AG04449 (cell line): ENCODE measurements around the gene FBXL17.

Source experiments
- CTCF ChIA-PET: fragments of 350-600 bp; formaldehyde crosslinking; extraction: SDS; loops from one replicate; lab custom pipeline; 2021; ENCODE audit warnings: antibody characterized with exemption; lab: Yijun Ruan, JAX
- POLR2A ChIA-PET: fragments of 400-600, 350-600 bp; formaldehyde crosslinking; extraction: SDS; loops from one replicate; lab custom pipeline; 2020; ENCODE audit warnings: antibody characterized with exemption, inconsistent platforms; lab: Yijun Ruan, JAX
- DNase-seq: peaks from one replicate; pipeline ENCODE4 v3.0.0-alpha.2; 2010; ENCODE audit warnings: low read depth, low spot score
- H3K4me3 ChIP-seq: 2 replicates; pipeline ENCODE4 v1.5.1; 2011; ENCODE audit warnings: low read depth, mild to moderate bottlenecking, control low read depth, low read length
- CTCF ChIP-seq: IDR thresholded peaks from one replicate; pipeline ENCODE4 v1.5.1; 2011; ENCODE audit warnings: mild to moderate bottlenecking, moderate library complexity, low read length, control low read depth, inconsistent platforms; ENCODE audit not compliant: insufficient read depth; ENCODE audit errors: missing control alignments

The FBXL17 gene

GRCh38 chr5:108216890-108217289, 165.0 kb downstream of the FBXL17 start:
- CTCF ChIA-PET, result interaction anchor here (0.8 to 1.3 kb wide), 2 partner anchors 30 to 42 kb away, joined by 3 to 5 read pairs; no protein-coding TSS in a partner anchor
- no peak for TF ChIP-seq CTCF

GRCh38 chr5:108214857-108215256, 167.0 kb downstream of the FBXL17 start:
- DNase-seq, result no peak
- no peak for TF ChIP-seq CTCF
- H3K4me3 ChIP-seq, result no peak overlapping the region
- ChIA-PET POLR2A (no interaction called here), CTCF (no interaction called here)

More at GRCh38 chr5:108216890-108217289, 165.0 kb downstream of the FBXL17 start:
- DNase-seq, result no peak
- no peak overlapping the region for H3K4me3 ChIP-seq
- POLR2A ChIA-PET, result no interaction called here

GRCh38 chr5:108212775-108213346, 169.0 kb downstream of the FBXL17 start:
- POLR2A ChIA-PET, result no interaction called here
- CTCF ChIA-PET, result no interaction called here
- no peak for DNase-seq
- no peak overlapping the region for H3K4me3 ChIP-seq
- no peak for TF ChIP-seq CTCF

GRCh38 chr5:108206707-108207106, 175.2 kb downstream of the FBXL17 start:
- ChIA-PET POLR2A (no interaction called here), CTCF (no interaction called here)
- no peak overlapping the region for H3K4me3 ChIP-seq
- no peak for DNase-seq
- no peak for TF ChIP-seq CTCF

- CTCF ChIA-PET, result interaction anchor here (1.6 kb wide), 1 partner anchor 59 kb away, joined by 6 read pairs; no protein-coding TSS in a partner anchor
Observed at GRCh38 chr5:108201721-108202120, 180.2 kb downstream of the FBXL17 start.

GRCh38 chr5:108196276-108196675, 185.6 kb downstream of the FBXL17 start:
- no peak overlapping the region for H3K4me3 ChIP-seq
- ChIA-PET CTCF (interaction anchor here (2.3 kb wide), 1 partner anchor 64 kb away, joined by 8 read pairs; no protein-coding TSS in a partner anchor), POLR2A (no interaction called here)
- no peak for TF ChIP-seq CTCF
- DNase-seq, result no peak

More at GRCh38 chr5:108201721-108202120, 180.2 kb downstream of the FBXL17 start:
- POLR2A ChIA-PET, result no interaction called here
- no peak for TF ChIP-seq CTCF
- DNase-seq, result no peak
- no peak overlapping the region for H3K4me3 ChIP-seq
